GM12875 (cell line): ENCODE results near the gene SP8.

Source experiments
- H3K4me3 ChIP-seq: one replicate; pipeline ENCODE4 v1.5.1; 2011; ENCODE audit warnings: low read depth, low read length, control low read depth
- TF ChIP-seq, protein P1 (sequence below): IDR thresholded peaks from 2 replicates; pipeline ENCODE4 v1.5.1; 2011; ENCODE audit warnings: low read depth, mild to moderate bottlenecking, control low read depth, inconsistent platforms, low read length, moderate library complexity, borderline replicate concordance; ENCODE audit not compliant: insufficient read depth

SP8 gene

DNA sequence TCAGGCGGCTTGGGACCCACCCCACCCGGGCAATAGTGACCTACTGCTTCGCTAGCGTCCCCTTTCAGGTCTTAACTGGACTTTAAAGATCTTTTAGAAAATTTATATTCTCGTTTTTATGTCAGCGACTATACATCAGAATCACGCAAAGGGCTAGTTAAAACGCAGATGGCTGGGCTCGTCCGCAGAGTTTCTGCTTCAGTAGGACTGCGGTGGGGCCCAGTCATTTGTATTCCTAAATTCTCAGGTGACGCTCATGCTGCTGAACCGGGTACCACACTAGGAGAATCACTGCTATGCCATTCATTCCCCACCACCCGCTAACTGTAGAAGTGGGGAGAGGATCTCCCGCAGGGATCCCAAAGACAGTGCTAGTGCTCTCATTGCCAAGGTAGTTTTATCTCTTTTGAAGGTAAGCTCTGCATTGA is 12.0 kb upstream of the SP8 start:
- TF ChIP-seq, protein P1, sequence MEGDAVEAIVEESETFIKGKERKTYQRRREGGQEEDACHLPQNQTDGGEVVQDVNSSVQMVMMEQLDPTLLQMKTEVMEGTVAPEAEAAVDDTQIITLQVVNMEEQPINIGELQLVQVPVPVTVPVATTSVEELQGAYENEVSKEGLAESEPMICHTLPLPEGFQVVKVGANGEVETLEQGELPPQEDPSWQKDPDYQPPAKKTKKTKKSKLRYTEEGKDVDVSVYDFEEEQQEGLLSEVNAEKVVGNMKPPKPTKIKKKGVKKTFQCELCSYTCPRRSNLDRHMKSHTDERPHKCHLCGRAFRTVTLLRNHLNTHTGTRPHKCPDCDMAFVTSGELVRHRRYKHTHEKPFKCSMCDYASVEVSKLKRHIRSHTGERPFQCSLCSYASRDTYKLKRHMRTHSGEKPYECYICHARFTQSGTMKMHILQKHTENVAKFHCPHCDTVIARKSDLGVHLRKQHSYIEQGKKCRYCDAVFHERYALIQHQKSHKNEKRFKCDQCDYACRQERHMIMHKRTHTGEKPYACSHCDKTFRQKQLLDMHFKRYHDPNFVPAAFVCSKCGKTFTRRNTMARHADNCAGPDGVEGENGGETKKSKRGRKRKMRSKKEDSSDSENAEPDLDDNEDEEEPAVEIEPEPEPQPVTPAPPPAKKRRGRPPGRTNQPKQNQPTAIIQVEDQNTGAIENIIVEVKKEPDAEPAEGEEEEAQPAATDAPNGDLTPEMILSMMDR, result no peak
- H3K4me3 ChIP-seq, result no peak overlapping the region

DNA sequence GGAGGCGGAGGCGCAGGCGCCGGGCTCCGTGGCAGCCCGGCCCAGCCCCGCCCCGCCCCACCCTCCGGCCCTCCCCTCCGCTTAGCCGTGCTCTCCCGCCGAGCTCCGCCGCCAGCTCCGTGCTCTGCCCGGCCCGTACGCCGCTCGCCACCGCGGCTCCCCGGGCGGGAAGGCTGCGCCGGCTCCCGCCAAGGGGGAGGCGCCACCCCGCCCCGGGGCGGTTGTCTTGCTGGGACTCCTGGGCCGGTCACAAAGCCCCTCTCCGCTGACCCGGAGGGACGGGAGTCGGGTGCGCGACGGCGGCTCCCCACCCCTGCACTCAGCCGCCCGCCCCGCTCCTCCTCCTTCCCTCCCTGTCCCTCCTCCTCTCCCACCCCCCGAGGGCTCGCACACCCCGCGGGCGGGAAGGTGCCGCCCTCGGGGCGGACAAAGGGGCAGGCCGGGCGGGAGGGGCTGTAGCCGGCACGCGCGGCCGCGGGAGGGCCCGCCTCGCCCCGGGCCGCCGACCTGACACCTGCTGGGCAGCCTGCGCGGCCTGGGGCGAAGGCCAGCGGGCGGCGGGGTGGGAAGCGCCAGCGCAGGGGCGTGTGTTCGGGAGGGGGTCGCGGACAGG is 11.5 kb upstream of the SP8 start:
- H3K4me3 ChIP-seq, result peak overlapping the region; percentile 36
- TF ChIP-seq, protein P1, result no peak

DNA sequence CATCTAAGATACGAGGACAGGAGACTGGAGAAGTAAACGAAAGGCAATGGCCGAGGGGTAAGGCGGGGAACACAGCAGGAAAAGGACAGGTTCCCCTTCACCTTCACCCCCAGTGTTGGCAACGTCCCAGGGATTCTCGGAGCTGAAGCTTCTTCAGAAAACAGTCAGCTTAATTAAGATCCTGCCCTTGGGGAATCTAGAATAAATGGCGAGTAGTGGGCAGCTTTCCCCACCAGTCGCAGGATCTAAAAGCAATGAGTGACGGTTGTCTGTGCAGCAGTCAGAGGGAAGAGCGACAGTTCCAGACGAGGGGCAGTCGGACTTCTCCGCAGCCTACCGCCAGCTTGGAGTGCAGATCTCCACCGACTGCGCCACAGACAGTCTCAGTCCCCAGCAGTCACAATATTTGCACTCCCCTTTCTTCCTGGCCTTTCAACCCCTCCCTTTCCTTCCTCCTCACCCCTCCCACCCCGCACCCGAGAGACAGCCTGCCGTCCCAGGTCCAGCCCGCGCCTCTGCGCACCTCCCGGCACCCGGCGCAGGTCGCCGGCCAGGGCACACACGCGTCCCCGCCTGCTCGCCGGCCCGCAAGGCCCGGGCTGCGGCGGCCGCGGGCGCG is 10.9 kb upstream of the SP8 start:
- TF ChIP-seq, protein P1, result no peak
- peak overlapping the region; percentile 42 for H3K4me3 ChIP-seq

DNA sequence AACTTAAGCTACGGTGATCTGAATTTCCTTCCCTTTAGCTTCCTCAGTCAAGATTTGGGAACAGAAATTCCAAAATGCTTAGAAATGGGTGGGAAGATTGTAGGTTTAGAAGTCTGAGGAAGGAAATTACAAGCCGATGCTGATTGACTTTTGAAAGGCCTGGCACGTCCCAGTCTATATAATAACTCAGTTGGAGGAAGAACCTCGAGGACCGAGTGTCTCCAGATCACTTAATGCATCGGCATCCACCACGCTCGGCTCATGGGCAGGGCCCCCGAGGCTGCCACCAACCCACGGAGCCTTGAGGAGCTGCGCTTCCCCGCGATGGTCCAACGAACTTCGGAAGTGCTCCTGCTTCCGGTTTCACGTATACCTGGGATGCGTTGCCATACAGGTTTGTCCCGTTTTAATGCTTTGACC is 10.4 kb upstream of the SP8 start:
- TF ChIP-seq, protein P1, result no peak

DNA sequence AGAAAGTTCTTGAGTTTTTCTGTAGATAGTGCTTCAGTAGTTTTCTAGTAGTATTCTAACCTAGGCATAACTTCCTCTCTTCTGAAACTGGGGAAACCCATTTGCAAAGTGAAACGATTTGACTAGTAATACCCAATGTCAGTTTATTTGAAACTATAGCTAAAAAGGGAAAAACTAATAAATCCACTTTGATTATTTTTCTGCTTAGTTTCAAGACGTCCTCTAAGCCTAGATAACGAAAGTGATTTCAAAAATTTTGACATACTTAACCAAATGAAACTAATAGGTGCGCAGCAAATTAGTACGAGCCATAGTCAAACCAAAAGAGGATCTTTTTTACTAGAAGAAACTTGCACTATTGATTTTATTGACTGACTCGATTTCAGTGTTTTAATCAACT is 9.8 kb upstream of the SP8 start:
- TF ChIP-seq, protein P1, result no peak
- no peak overlapping the region for H3K4me3 ChIP-seq

More for the DNA sequence above, 10.4 kb upstream of the SP8 start:
- H3K4me3 ChIP-seq, result no peak overlapping the region

DNA sequence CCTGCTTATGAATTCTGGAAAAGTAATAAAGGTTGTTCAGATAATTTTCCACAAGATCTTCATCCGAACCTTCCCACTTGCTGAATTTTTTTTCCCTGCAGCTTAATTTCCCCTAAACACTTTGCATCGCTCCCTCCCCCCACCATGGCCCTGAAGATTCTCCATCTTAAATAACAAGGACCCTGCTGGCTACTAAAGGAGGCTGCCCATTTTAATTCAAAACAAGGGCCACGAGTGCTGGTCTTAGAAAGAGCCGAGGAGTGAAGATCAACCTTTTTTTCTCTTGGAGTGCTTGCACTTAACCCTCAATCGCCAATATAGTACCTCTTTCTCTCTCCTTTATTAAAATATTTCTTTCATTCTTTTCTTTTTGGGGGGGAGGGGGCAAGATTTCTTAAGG is 9.2 kb upstream of the SP8 start:
- no peak overlapping the region for H3K4me3 ChIP-seq
- TF ChIP-seq, protein P1, result no peak

DNA sequence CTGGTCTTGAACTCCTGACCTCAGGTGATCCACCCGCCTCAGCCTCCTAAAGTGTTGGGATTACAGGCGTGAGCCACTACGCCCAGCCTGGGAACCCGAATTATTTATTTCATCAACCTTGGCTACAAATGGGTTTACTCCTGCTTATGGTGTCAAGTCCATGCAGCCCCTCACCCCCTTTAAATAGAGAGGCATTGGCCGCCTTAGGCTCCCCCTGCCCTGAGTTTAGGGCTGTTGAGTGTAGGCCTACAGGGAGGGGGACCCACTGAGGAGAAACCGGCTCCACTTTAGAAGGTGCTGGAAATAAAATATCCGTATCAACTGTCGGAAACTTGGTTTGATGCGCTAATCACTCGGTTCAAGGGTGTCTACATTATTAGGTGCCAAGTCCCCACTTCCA is 8.7 kb upstream of the SP8 start:
- TF ChIP-seq, protein P1, result no peak
- no peak overlapping the region for H3K4me3 ChIP-seq
